ENCODE data around the gene HOXB5. TPM values are rescaled to one million over a fixed set of nuclear protein-coding genes. Genes with fewer than 3 reads are reported as not detected.

The HOXB5 gene
- total and polyA plus RNA-seq, 8 donors: 3.3 to 37.5 (median 28.9) TPM

DNA sequence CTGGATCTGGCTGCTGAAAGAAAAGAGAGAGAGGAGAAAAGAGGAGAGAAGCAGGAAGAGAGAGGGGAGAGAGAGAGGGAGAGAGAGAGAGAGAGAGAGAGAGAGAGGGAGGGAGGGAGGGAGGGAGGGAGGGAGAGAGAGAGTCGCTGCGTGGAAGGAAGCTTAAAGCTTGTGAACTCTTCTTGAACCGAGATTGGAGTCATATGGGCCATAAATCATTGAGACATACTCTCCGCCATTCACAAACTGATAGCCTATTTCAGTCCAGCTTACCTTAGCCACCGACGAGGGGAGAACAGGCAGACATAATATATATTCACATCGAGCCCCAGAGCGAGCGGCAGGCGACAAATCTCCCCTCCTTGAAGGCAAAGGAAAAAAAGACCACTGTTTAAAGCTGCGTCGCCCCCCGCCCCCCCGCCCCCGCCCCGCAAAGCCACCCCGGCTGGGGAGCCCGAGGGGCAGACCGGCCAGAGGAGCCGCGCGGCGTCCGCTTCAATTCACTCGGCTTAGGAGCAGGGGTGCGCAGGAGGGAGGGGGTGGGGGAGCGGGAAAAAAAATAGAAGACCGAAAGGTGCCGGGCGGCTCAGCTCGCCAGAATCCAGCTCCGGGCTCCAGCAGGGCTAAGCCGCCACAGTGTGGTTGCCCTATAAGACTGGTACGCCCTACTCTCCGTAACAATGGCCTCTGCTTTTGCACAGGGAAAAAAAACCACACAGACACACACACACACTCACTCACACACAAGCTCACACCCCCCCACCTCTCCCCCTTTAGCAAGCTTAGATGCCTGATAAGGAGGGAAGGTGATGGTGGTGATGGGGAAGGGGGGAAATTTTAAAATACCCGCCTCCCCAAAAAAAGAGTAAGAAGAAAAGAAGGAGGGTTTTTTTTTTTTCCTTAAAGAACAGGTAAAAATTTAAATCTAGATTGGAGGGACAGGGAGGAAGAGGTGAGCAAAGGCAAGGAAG lies 38.0 kb downstream of the HOXB5 start:
- peaks cover 29 to 100% of the 10 kb centered on the region in 2 donors for H3K27me3 ChIP-seq
- intact Hi-C loops (cut with DNase I): no loop called here
- no peaks in the 10 kb centered on the region for H3K9me3 ChIP-seq
- peak in 2 of 4 donors; percentile 79 to 88 for DNase-seq
- no peaks in the 10 kb centered on the region for H3K4me1 ChIP-seq
- no peaks in the 10 kb centered on the region for H3K36me3 ChIP-seq
- ATAC-seq: peak; percentile 37
- H3K27ac ChIP-seq: peak overlapping the region; percentile 41 to 82
- no peak overlapping the region for H3K4me3 ChIP-seq
- TF ChIP-seq, protein P1, sequence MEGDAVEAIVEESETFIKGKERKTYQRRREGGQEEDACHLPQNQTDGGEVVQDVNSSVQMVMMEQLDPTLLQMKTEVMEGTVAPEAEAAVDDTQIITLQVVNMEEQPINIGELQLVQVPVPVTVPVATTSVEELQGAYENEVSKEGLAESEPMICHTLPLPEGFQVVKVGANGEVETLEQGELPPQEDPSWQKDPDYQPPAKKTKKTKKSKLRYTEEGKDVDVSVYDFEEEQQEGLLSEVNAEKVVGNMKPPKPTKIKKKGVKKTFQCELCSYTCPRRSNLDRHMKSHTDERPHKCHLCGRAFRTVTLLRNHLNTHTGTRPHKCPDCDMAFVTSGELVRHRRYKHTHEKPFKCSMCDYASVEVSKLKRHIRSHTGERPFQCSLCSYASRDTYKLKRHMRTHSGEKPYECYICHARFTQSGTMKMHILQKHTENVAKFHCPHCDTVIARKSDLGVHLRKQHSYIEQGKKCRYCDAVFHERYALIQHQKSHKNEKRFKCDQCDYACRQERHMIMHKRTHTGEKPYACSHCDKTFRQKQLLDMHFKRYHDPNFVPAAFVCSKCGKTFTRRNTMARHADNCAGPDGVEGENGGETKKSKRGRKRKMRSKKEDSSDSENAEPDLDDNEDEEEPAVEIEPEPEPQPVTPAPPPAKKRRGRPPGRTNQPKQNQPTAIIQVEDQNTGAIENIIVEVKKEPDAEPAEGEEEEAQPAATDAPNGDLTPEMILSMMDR (IDR thresholded peaks at IDR 0.05): no peak

DNA sequence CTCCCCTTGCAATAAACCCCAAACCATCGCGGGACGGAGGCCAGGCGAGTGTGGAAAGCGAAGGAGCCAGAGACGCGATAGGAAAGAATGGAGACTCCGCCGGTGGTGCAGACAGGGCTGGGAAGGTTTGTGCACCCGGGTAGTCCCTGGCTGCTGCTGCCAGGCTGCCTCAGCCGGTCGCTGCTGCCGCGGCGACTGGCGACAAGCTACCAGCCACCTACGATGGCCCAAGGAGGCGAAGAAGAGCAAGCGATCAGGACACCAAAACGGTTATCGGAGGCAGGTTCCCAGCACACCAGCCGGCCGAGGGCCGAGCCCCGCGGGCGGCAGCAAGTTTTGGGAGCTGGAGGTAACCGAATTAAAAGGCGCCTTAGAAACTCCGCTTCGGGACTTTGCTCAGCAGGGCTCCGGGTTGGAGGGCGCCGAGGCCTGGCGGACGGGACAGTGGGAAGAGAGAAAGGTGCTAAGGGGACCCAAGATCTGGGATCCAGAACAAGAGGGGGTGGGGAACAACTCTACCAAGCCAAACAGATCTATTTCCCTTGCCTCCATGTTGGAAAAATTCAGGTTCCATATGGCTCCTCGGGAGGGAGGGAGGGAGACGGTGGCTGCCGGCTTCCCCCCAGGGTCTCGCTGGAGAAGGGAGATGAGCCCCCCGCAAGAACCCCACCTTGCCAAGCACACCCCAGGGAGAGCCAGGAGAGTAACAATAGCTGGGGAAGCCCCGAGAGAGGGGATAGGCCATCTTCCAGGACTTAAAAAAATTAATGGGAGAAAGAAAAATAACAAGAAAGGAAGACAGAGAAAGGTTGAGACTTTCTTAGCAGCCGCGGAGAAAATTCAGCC lies 38.9 kb downstream of the HOXB5 start:
- Histone ChIP-seq H3K9me3 (no peaks in the 10 kb centered on the region), H3K36me3 (no peaks in the 10 kb centered on the region), H3K27ac (peak overlapping the region; percentile 39 to 82), H3K4me1 (no peaks in the 10 kb centered on the region), H3K27me3 (peaks cover 31 to 100% of the 10 kb centered on the region in 2 donors), H3K4me3 (peak overlapping the region in 1 of 2 donors; percentile 6)
- DNase-seq: peak in 2 of 4 donors; percentile 17 to 23
- intact Hi-C loops (cut with DNase I): no loop called here
- TF ChIP-seq, protein P1 (IDR thresholded peaks at IDR 0.05): no peak
- ATAC-seq: no peak

DNA sequence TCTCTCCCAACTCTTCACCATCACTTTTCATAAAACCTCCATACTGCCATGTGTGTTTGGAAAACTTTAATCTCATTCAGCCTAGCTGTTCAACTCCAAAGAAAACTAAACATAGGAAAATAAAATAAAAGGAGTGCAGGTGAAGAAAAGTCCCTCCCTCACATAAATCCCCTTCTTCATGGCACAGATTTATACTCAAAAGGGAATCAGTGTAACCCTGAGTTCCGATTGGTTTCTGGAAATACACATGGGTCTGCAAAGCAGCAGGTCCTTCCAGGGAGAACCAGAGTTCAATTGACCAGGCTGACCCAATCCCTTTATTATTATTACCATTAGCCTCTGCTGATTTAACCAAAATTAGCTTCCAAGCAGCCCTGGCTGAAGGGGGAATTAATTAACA lies 39.8 kb downstream of the HOXB5 start:
- no peak for ATAC-seq
- peak in 2 of 4 donors; percentile 9 to 15 for DNase-seq
- no peaks in the 10 kb centered on the region for H3K9me3 ChIP-seq
- peaks cover 31 to 100% of the 10 kb centered on the region in 2 donors for H3K27me3 ChIP-seq
- TF ChIP-seq, protein P1 (IDR thresholded peaks at IDR 0.05): no peak
- no peaks in the 10 kb centered on the region for H3K4me1 ChIP-seq
- no peaks in the 10 kb centered on the region for H3K36me3 ChIP-seq
- no peak overlapping the region for H3K4me3 ChIP-seq
- H3K27ac ChIP-seq: peak overlapping the region in 1 of 2 donors; percentile 82
- intact Hi-C loops (cut with DNase I): no loop called here

DNA sequence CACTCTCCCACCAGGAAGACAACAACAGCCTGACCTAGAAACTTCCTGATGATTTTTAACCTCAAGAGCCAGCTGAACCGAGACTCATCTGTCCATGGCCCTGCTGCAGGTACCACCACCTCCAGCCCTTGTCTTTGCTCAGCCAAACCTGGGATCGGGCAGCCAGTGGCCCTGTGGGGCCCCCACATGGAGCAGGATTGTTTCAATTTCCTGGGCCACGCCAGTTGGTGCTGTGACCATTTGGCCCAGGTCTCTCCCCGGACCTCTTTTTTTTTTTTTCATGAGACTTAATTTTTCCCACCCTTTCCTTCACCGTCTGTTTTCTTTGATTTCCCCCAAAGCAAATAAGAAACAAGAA lies 40.4 kb downstream of the HOXB5 start:
- no peaks in the 10 kb centered on the region for H3K36me3 ChIP-seq
- H3K27ac ChIP-seq: peak overlapping the region; percentile 33 to 86
- H3K27me3 ChIP-seq: peaks cover 31 to 100% of the 10 kb centered on the region in 2 donors
- DNase-seq (peak in 2 of 4 donors; percentile 14 to 44), ATAC-seq (no peak)
- H3K9me3 ChIP-seq: no peaks in the 10 kb centered on the region
- intact Hi-C loops (cut with DNase I): no loop called here
- TF ChIP-seq, protein P1 (IDR thresholded peaks at IDR 0.05): no peak
- H3K4me3 ChIP-seq: no peak overlapping the region
- no peaks in the 10 kb centered on the region for H3K4me1 ChIP-seq

All from left lung (tissue), 10 donors.